ENCODE measurements around the gene CHID1. TPM values are rescaled to one million over a fixed set of nuclear protein-coding genes. Genes with fewer than 3 reads are reported as not detected.

CHID1 gene
- total and polyA plus RNA-seq, 2 of the 4 experiments (the other 2 are of a cell fraction) = 34.2 to 121 TPM

DNA sequence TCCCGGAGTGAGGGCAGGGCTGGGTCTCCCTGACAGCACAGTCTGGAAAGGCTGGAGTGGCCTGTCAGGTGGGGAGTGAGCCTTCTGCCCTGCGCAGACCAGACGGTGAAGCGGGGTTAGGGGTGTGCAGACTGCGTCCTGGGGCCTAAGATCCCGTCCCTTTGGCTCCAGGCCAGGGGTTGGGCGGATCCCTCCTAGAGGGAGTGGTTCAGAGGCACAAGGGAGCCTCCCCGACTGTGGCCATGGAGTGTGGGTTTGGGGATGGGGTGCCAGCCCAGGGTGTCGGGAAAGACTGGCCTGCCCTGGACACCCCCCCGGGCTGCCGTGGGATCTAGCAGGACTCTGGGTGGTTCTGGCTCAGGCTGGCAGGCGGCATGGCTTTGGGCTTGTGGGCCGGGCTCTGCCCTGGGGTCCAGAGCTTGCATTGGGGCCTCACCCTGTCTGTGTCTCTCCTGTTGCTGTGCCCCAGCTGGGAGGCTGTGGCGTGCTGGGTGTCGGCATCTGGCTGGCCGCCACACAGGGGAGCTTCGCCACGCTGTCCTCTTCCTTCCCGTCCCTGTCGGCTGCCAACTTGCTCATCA is 48.4 kb downstream of the CHID1 start:
- Histone ChIP-seq H2AK9ac (replicated peaks; ENCODE audit: low read depth, low read length, poor library complexity) (peak overlapping the region; percentile 76), H3K9ac (ENCODE audit: low read depth, low read length) (no peak overlapping the region), H2AK5ac (ENCODE audit: low read depth, low read length) (no peak overlapping the region), H3K27me3 (ENCODE audit: control insufficient read depth, insufficient read depth, low read length) (no peaks in the 10 kb centered on the region), H4K8ac (ENCODE audit: low read depth in 2 of 2, low read length in 2 of 2) (no peak overlapping the region), H3K56ac (ENCODE audit: extremely low read depth, insufficient read depth, low read length) (no peak overlapping the region), H2AFZ (replicated peaks; ENCODE audit: low read length, poor library complexity) (peak overlapping the region; percentile 43), H4K5ac (ENCODE audit: low read depth, low read length) (no peak overlapping the region), H4K20me1 (ENCODE audit: insufficient read depth, low read length) (peaks cover 59% of the 10 kb centered on the region), H3K27ac (ENCODE audit: insufficient read depth, low read length) (no peak overlapping the region), H2BK20ac (ENCODE audit: low read depth, low read length) (no peak overlapping the region), H3K4me3 (ENCODE audit: insufficient read depth, low read depth, low read length) (no peak overlapping the region), H3K36me3 (ENCODE audit: control insufficient read depth, insufficient read depth, low read length) (peaks cover 35% of the 10 kb centered on the region; the same call in 1 of the 2 replicates), H2BK15ac (ENCODE audit: low read depth, low read length) (no peak overlapping the region), H4K91ac (ENCODE audit: insufficient read depth, low read depth, low read length) (no peak overlapping the region), H2BK5ac (ENCODE audit: low read depth, low read length, poor library complexity, severe bottlenecking) (no peak overlapping the region), H3K9me1 (ENCODE audit: insufficient read depth, low read length) (peaks cover 3% of the 10 kb centered on the region; the same call in 1 of the 2 replicates), H3K79me1 (ENCODE audit: low read depth in 1 of 2, low read length in 2 of 2) (peaks cover 24 to 65% of the 10 kb centered on the region in 2 experiments; a peak in 3 of 4 replicates), H2BK120ac (ENCODE audit: low read depth, low read length) (no peak overlapping the region), H3K9me3 (ENCODE audit: control insufficient read depth, insufficient read depth, low read length) (no peaks in the 10 kb centered on the region), H3K23ac (ENCODE audit: low read depth, low read length) (no peak overlapping the region), H3K18ac (ENCODE audit: low read depth, low read length) (no peak overlapping the region), H3K4me2 (ENCODE audit: low read depth, low read length) (no peak overlapping the region), H3K4ac (ENCODE audit: low read depth, low read length) (no peak overlapping the region), H3K4me1 (ENCODE audit: control insufficient read depth, insufficient read depth, low read length) (peaks cover 12% of the 10 kb centered on the region), H3K14ac (replicated peaks; ENCODE audit: low read depth, low read length) (no peak overlapping the region)
- DNase-seq (no peak), ATAC-seq (ENCODE audit: low read depth) (no peak)
- intact Hi-C loops (cut with micrococcal nuclease) (no loop called here), in situ Hi-C loops (cut with MboI; ENCODE audit: low sequenced_read_pairs) (no loop called here), dilution Hi-C loops (cut with HindIII; ENCODE audit: low sequenced_read_pairs, unreplicated experiment) (no loop called here)
- CTCF ChIA-PET = no interaction called here
- POLR2A ChIA-PET (ENCODE audit: unreplicated experiment) = no interaction called here
- TF ChIP-seq, protein P1, sequence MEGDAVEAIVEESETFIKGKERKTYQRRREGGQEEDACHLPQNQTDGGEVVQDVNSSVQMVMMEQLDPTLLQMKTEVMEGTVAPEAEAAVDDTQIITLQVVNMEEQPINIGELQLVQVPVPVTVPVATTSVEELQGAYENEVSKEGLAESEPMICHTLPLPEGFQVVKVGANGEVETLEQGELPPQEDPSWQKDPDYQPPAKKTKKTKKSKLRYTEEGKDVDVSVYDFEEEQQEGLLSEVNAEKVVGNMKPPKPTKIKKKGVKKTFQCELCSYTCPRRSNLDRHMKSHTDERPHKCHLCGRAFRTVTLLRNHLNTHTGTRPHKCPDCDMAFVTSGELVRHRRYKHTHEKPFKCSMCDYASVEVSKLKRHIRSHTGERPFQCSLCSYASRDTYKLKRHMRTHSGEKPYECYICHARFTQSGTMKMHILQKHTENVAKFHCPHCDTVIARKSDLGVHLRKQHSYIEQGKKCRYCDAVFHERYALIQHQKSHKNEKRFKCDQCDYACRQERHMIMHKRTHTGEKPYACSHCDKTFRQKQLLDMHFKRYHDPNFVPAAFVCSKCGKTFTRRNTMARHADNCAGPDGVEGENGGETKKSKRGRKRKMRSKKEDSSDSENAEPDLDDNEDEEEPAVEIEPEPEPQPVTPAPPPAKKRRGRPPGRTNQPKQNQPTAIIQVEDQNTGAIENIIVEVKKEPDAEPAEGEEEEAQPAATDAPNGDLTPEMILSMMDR (conservative IDR thresholded peaks at IDR 0.05; ENCODE audit: low read depth, low read length) = no peak
- TF ChIP-seq NFE2L2 (IDR thresholded peaks at IDR 0.05; ENCODE audit: low read depth, low read length) (no peak), POLR2A (IDR thresholded peaks at IDR 0.05; ENCODE audit: low read depth, low read length) (no peak), RFX5 (IDR thresholded peaks at IDR 0.05; ENCODE audit: low read depth, low read length) (no peak), BHLHE40 (IDR thresholded peaks at IDR 0.05; ENCODE audit: low read depth, low read length) (no peak), CEBPB (IDR thresholded peaks at IDR 0.05; ENCODE audit: low read depth, low read length) (no peak), MAFK (IDR thresholded peaks at IDR 0.05; ENCODE audit: low read depth, low read length) (no peak)
- WGBS, 2 experiments (ENCODE audit: extremely low coverage in 2 of 2, insufficient read length in 1 of 2) = 71% methylated on average over 16 of the region's 20 CpGs; no CpG with 5 or more reads in 1 of the 2 experiments
- no TSS peak for BruUV-seq (replicated peaks)
